RWPE1 (cell line): ENCODE results near the gene ALPK3.

Source experiments
- CTCF ChIA-PET: fragments of 350-600 bp; sonication (Branson Sonifier 250); formaldehyde crosslinking; extraction: SDS; loops from one replicate; lab custom pipeline; 2021; lab: Yijun Ruan, JAX
- POLR2A ChIA-PET: fragments of 400-600 bp; formaldehyde crosslinking; extraction: SDS; loops from one replicate; lab custom pipeline; 2020; ENCODE audit warnings: antibody characterized with exemption; ENCODE audit not compliant: low non-redundant PET; lab: Yijun Ruan, JAX
- DNase-seq: peaks from one replicate; pipeline ENCODE4 v3.0.0; 2012; ENCODE audit warnings: low spot score
- H3K27ac ChIP-seq: fragments of 450-650 bp; 2 replicates; pipeline ENCODE4 v1.5.1; 2017
- TF ChIP-seq, protein P1 (sequence below): fragments of 450-650 bp; conservative IDR thresholded peaks from 2 replicates; pipeline ENCODE4 v1.5.1; 2017; ENCODE audit warnings: low read depth, mild to moderate bottlenecking

ALPK3 gene

DNA sequence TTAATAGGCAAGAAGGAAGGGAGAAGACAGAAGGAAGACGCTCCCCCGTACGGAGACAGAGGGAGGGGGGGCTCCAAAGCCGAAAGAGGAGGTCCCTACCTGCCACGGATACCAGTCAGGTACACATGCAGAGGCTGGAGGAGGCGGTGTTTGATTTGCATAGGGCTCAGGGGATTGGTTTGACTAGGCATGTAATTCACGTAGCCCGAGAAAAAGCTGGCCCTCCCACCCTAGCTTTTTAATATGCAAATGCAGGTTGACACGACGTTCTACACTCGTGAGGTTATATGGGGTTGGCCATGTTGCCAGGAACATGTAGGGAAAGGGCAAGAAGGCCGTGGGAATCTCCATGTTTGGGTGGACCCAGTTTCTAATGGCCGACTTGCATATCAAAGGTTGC, 39.0 kb upstream of the ALPK3 start:
- DNase-seq: no peak

DNA sequence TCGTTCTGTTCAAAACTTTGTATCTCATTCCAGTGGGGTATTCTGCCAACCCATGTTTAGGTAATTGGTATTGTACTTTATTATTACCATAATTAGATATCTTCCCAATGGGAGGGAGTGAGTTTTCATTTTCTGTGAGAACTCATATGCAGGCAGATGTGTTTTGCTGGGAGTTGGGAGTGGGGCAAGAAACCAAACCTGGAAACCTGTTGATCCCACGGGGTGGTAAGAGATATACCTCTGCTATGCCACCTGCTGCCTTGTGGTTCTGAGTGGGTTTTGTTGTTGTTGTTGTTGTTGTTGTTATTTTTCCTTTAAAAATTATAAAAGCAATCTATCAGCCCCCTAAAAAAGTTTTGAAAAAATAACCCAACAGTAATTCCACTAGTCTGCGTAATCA, 36.7 kb upstream of the ALPK3 start:
- no peak for DNase-seq
- H3K27ac ChIP-seq: no peak overlapping the region
- CTCF ChIA-PET: interaction anchor here (0.6 kb wide), 1 partner anchor 204 kb away, joined by 6 read pairs; no protein-coding TSS in a partner anchor
- TF ChIP-seq, protein P1, sequence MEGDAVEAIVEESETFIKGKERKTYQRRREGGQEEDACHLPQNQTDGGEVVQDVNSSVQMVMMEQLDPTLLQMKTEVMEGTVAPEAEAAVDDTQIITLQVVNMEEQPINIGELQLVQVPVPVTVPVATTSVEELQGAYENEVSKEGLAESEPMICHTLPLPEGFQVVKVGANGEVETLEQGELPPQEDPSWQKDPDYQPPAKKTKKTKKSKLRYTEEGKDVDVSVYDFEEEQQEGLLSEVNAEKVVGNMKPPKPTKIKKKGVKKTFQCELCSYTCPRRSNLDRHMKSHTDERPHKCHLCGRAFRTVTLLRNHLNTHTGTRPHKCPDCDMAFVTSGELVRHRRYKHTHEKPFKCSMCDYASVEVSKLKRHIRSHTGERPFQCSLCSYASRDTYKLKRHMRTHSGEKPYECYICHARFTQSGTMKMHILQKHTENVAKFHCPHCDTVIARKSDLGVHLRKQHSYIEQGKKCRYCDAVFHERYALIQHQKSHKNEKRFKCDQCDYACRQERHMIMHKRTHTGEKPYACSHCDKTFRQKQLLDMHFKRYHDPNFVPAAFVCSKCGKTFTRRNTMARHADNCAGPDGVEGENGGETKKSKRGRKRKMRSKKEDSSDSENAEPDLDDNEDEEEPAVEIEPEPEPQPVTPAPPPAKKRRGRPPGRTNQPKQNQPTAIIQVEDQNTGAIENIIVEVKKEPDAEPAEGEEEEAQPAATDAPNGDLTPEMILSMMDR: no peak
- POLR2A ChIA-PET: no interaction called here

More for the DNA sequence above, 39.0 kb upstream of the ALPK3 start:
- ChIA-PET CTCF (no interaction called here), POLR2A (no interaction called here)
- H3K27ac ChIP-seq: no peak overlapping the region
- TF ChIP-seq, protein P1: no peak

DNA sequence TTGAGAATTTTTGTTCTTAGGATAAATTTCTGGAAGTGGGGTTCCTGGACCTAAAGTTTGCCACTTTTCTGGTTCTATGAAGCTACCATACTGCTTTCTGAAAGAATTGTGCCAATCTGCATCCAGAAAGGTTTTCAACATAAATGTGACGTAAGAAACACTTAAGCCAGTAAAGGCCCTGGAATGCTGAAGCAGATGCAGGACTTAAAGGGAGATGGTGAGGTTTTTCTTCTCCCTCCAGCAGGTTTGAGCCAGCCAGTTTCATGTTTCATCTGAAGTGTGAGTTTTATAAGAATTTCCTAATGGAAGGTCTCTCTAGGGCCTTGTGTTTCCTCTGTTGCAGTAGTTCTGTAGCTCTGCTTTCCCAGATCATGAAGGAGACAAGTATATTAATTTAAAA, 35.7 kb upstream of the ALPK3 start:
- TF ChIP-seq, protein P1: no peak
- DNase-seq: no peak
- CTCF ChIA-PET: no interaction called here
- H3K27ac ChIP-seq: no peak overlapping the region
- POLR2A ChIA-PET: interaction anchor here (0.7 kb wide), 2 partner anchors 30 to 123 kb away, joined by 3 to 7 read pairs; partner anchors contain the start of gene NMB

DNA sequence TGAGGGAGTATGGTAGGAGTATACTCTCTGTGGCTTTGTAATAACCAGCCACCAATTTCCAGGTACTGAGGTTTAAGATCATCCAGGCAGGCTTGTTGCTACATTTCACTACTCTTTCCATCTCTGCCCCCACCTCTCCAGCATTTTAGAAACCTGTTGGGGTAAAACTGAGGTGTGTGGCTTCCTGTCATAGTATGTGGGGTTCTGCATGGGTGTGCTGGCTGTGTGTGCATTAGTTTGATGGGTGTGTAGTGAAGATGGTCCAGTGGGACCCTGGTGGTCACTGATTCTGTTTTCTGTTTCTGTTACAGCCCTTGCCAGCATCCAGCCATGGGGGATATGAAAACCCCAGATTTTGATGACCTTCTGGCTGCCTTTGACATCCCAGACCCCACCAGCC, 34.8 kb upstream of the ALPK3 start:
- CTCF ChIA-PET: no interaction called here
- H3K27ac ChIP-seq: no peak overlapping the region
- DNase-seq: no peak
- POLR2A ChIA-PET: interaction anchor here (0.7 kb wide), 1 partner anchor 124 kb away, joined by 7 read pairs; the partner anchor contains the start of gene NMB
- TF ChIP-seq, protein P1: no peak

DNA sequence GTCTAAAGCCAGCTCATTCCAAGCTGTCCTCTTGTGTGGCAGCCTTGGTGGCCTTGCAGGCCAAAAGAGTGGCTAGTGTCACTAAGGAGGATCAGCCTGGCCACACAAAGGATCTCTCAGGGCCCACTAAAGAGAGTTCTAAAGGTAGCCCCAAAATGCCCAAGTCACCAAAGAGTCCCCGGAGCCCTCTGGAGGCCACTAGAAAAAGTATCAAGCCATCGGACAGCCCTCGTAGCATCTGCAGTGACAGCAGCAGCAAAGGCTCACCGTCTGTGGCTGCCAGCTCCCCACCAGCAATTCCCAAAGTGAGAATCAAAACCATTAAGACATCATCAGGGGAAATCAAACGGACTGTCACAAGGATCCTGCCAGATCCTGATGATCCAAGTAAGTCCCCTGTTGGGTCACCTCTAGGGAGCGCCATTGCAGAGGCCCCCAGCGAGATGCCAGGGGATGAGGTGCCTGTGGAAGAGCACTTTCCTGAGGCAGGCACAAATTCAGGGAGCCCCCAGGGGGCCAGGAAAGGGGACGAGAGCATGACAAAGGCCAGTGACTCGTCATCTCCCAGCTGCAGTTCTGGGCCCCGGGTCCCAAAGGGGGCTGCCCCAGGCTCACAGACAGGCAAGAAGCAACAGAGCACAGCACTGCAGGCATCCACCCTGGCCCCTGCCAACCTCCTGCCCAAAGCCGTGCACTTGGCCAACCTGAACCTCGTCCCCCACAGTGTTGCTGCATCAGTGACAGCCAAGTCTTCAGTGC, 33.5 kb upstream of the ALPK3 start:
- POLR2A ChIA-PET: no interaction called here
- CTCF ChIA-PET: no interaction called here

DNA sequence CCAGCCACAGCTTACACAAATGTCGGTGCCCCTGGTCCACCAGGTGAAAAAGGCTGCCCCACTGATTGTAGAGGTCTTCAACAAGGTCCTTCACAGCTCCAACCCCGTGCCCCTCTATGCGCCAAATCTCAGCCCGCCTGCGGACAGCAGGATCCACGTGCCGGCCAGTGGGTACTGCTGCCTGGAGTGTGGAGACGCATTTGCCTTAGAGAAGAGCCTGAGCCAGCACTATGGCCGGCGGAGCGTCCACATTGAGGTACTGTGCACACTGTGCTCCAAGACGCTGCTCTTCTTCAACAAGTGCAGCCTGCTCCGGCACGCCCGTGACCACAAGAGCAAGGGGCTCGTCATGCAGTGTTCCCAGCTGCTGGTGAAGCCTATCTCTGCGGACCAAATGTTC, 32.9 kb upstream of the ALPK3 start:
- DNase-seq: no peak
- H3K27ac ChIP-seq: no peak overlapping the region
- ChIA-PET CTCF (interaction anchor here (0.5 kb wide), 1 partner anchor 92 kb away, joined by 6 read pairs; no protein-coding TSS in a partner anchor), POLR2A (no interaction called here)
- TF ChIP-seq, protein P1: no peak

More for the DNA sequence above, 33.5 kb upstream of the ALPK3 start:
- DNase-seq: no peak
- H3K27ac ChIP-seq: no peak overlapping the region
- TF ChIP-seq, protein P1: no peak
